D721Med (cell line): ENCODE data around the gene ZNF775.

Source experiments
- DNase-seq: peaks from one replicate; pipeline ENCODE4 v3.0.0; 2011; ENCODE audit warnings: low spot score; ENCODE audit not compliant: insufficient read length
- FAIRE-seq: peaks from 2 replicates; lab custom pipeline; 2011; peaks lifted over from hg19 to GRCh38; lab: Jason Lieb, UNC
- TF ChIP-seq, protein P1 (sequence below): IDR thresholded peaks from 2 replicates; pipeline ENCODE4 v1.5.1; 2012; ENCODE audit warnings: mild to moderate bottlenecking, control low read depth; ENCODE audit not compliant: insufficient read depth; ENCODE audit errors: missing control alignments

Gene ZNF775

DNA sequence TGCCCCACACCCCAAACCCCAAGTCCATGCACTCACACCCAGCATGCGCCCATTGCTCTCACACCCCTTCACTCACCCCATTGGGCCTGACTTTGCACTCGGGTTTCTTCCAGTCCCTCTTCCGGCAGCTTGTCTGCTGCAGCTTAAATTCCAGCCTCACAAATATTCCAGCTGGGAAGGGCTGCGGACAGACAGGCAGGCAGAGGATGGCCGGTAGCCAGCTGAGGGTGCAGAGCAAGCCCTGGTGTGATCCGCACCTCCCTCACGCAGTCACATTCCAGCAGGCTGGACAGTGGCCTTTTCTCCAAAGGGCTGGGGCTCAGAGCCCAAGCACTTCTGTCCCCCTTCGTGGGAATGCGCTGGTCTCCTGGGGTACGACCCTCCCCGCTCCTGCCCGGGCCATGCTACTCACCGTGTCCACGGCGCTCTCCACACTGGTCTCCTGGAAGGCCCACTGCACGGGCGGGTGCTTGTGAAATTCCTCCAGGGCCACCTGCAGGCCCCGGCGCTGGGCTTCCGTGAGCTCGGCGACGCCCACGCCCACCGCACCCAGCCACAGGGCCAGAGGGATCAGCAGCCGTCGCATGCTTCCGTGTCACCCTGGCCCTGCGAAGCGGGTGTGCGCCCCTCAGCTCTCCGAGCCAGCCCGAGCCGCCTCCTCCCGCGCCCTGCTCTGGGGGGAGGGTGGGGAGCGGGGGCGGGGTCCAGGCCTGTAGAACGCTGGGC lies 38.9 kb upstream of the ZNF775 start:
- no peak for FAIRE-seq
- DNase-seq: no peak
- TF ChIP-seq, protein P1, sequence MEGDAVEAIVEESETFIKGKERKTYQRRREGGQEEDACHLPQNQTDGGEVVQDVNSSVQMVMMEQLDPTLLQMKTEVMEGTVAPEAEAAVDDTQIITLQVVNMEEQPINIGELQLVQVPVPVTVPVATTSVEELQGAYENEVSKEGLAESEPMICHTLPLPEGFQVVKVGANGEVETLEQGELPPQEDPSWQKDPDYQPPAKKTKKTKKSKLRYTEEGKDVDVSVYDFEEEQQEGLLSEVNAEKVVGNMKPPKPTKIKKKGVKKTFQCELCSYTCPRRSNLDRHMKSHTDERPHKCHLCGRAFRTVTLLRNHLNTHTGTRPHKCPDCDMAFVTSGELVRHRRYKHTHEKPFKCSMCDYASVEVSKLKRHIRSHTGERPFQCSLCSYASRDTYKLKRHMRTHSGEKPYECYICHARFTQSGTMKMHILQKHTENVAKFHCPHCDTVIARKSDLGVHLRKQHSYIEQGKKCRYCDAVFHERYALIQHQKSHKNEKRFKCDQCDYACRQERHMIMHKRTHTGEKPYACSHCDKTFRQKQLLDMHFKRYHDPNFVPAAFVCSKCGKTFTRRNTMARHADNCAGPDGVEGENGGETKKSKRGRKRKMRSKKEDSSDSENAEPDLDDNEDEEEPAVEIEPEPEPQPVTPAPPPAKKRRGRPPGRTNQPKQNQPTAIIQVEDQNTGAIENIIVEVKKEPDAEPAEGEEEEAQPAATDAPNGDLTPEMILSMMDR: no peak

DNA sequence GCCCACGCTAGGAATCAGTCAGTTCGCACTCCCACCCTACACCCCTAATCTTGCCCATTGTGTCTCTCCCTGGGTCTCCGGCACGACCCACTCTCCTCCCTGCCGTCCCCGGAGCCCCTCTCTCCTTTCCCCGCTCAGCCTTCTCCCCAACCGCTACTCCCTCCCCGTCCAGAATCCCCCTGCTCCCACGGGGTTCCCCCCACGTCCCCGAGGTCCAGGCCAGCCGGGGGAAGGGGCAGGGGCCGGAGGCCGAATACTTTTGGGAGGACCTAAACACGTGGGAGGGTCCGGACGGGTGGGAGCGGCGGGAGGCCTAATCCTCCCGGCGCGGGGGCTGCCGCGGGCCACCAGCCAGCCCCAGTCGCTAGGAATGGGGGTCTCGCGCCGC lies 38.3 kb upstream of the ZNF775 start:
- TF ChIP-seq, protein P1: no peak
- FAIRE-seq (no peak), DNase-seq (no peak)

DNA sequence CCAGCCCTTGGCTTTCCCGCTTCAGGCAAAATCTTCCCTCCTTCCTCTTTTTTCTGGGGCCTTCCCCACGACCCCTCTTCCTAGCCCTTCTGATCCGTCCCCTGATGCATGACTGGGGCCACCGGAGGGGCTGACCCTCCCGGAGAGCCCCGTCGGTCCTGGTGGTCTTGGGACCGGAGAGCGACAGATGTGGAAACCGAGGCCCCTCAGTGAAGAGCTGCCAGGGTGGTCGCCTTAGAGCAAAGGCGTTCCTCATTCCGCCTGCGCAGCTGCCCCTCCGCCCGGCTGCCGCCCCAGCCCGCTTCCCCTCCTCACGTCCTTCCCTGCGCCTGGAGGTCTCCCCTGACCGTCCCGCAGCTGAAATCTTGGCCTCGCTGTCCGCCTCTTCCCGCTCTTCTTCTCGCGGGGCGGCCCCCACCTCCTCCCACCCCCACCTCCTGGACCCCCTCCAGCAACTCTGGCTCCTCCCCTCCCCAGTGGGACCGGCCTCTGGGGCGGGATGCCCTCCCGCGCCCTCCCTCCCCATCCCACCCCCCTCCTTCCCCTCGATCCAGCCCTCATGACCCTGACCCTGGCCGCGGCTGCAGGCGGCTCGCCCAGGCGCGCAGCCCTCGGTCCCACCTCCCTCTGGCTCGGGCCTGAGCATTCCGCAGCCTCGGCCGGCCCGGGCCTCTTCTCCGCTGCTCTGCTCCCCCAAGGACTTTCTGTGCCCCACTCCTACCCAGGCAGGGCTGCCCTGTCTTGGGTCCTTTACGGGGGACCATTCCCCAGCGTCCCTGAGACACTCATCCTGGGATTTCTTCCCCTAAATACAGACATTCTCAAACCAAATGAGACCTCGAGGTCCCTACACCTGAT lies 37.6 kb upstream of the ZNF775 start, which contains the start of gene RARRES2:
Gene RARRES2, minus strand, starts transcription at position 367 of the 858 bp plus-strand sequence. CDS start 1,020 bp downstream, outside the sequence.
- TF ChIP-seq, protein P1: no peak
- no peak for FAIRE-seq
- DNase-seq: no peak

DNA sequence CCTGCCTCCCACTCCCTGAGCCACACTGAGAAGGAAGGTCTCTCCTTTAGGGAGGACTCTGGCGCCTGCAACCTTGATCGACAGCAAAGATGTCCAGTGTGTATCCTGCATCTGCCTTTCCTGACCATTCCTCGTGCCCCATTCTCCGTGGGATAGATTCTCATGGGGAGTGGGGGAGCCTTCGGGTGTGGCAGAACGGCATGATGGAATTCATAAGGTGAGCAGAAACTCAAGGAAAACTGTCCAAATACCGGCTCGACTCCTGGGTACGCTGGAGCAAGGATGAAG lies 37.1 kb upstream of the ZNF775 start:
- TF ChIP-seq, protein P1: no peak
- FAIRE-seq (no peak), DNase-seq (no peak)

DNA sequence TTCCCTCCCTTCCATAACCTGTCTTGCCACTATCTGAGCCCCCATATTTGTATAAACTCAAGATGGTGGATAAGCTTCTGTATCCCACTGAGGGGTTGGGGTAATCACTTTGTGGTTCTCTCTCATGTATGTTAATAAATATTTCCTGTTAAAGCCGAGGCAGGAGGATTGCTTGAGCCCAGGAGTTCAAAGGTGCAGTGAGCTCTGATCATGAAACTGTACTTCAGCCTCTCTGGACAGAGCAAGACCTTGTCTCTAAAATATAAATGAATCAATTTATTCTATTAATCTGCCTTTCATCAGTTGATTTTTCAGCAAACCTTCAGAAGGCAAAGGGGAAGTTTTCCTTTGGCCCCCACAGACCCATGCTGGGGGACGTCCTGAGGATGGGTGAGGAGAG lies 35.9 kb upstream of the ZNF775 start:
- FAIRE-seq (no peak), DNase-seq (no peak)
- TF ChIP-seq, protein P1: no peak

DNA sequence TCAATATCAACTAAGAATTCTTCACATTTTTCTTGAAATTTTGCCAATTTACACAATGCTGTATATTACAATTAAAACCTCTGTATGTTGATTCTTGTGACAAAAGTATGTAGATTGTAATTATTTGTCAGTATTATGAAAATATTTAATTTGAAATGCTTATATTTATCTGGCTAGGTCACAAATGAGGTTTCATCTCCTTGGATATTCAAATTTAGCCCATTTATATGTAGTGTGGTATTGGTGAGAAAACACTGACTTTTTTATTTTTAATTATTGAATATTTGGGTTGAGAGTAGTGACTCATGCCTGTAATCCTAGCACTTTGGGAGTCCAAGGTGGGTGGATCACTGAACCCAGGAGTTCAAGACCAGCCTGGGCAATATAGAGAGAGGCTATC lies 34.8 kb upstream of the ZNF775 start:
- no peak for FAIRE-seq
- TF ChIP-seq, protein P1: no peak

DNA sequence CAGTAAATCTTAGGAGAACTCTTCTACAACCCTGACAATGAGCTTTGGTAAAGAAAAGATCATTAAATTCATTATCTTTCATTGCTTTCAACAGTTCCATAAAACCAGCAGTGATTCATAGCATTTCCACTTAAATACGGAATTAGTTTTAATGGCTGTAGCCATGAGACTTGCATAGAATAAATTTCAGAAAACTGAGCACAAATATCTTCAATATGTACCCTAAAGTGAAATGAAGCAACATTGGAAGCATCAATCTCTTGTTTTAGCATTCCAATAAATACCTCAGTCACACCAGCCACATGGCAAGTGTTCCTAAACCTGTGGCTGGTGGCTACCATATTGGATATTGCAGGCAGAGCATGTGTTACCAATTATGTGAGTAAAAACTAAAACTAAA lies 34.1 kb upstream of the ZNF775 start:
- TF ChIP-seq, protein P1: no peak
- DNase-seq: no peak
- no peak for FAIRE-seq

More for the DNA sequence above, 34.8 kb upstream of the ZNF775 start:
- no peak for DNase-seq
